ENCODE data around the gene SLIRP.
"Not testable (repeated sequence)": the region's sequence is repeated elsewhere in the genome, so short reads cannot be mapped to it uniquely, and the experiment has no call there.

The SLIRP gene

GRCh38 chr14:77707724-77708408 lies at the start of gene SLIRP, which contains the start of gene ALKBH1:
Gene SLIRP, plus strand, starts transcription at chr14:77708103. Its CDS starts 9 bp downstream, at chr14:77708112.
Gene ALKBH1, minus strand, starts transcription at chr14:77708023. Its CDS starts 19 bp downstream, at chr14:77708004.
- no peak for TF ChIP-seq CTCF (IDR thresholded peaks at IDR 0.05; ENCODE audit: control insufficient read depth, insufficient read depth, low read depth, low read length, missing control alignments)
- DNase-seq (ENCODE audit: low read depth): peak; percentile 13
- peak within 1 kb of the TSS; percentile 67 for H3K4me3 ChIP-seq (ENCODE audit: control insufficient read depth, low read depth, low read length)

GRCh38 chr14:77659831-77660230 lies 48.1 kb upstream of the SLIRP start:
- TF ChIP-seq CTCF (IDR thresholded peaks at IDR 0.05; ENCODE audit: control insufficient read depth, insufficient read depth, low read depth, low read length, missing control alignments): no peak
- no peak overlapping the region for H3K4me3 ChIP-seq (ENCODE audit: control insufficient read depth, low read depth, low read length)
- no peak for DNase-seq (ENCODE audit: low read depth)

GRCh38 chr14:77660754-77661153 lies 47.1 kb upstream of the SLIRP start:
- no peak for DNase-seq (ENCODE audit: low read depth)
- H3K4me3 ChIP-seq (ENCODE audit: control insufficient read depth, low read depth, low read length): no peak overlapping the region
- no peak for TF ChIP-seq CTCF (IDR thresholded peaks at IDR 0.05; ENCODE audit: control insufficient read depth, insufficient read depth, low read depth, low read length, missing control alignments)

- not testable (repeated sequence) for H3K4me3 ChIP-seq (ENCODE audit: control insufficient read depth, low read depth, low read length); DNase-seq (ENCODE audit: low read depth)
These were observed 46.3 kb upstream of the SLIRP start for GRCh38 chr14:77661562-77661961.

GRCh38 chr14:77663293-77663692 lies 44.6 kb upstream of the SLIRP start:
- no peak overlapping the region for H3K4me3 ChIP-seq (ENCODE audit: control insufficient read depth, low read depth, low read length)
- TF ChIP-seq CTCF (IDR thresholded peaks at IDR 0.05; ENCODE audit: control insufficient read depth, insufficient read depth, low read depth, low read length, missing control alignments): no peak
- no peak for DNase-seq (ENCODE audit: low read depth)

- no peak for DNase-seq (ENCODE audit: low read depth)
- no peak overlapping the region for H3K4me3 ChIP-seq (ENCODE audit: control insufficient read depth, low read depth, low read length)
- no peak for TF ChIP-seq CTCF (IDR thresholded peaks at IDR 0.05; ENCODE audit: control insufficient read depth, insufficient read depth, low read depth, low read length, missing control alignments)
These were observed 40.6 kb upstream of the SLIRP start for GRCh38 chr14:77667331-77667730.

GRCh38 chr14:77673193-77673592 lies 34.7 kb upstream of the SLIRP start:
- H3K4me3 ChIP-seq (ENCODE audit: control insufficient read depth, low read depth, low read length): no peak overlapping the region
- DNase-seq (ENCODE audit: low read depth): no peak
- TF ChIP-seq CTCF (IDR thresholded peaks at IDR 0.05; ENCODE audit: control insufficient read depth, insufficient read depth, low read depth, low read length, missing control alignments): no peak
